HEK293 (cell line): ENCODE results near the gene CYB5R4.

ENCODE experiments used
- GLI4 ChIP-seq: fragments of 450-650 bp; formaldehyde crosslinking; IDR thresholded peaks from 2 replicates; pipeline ENCODE4 v1.5.1; 2016; ENCODE audit warnings: missing biosample characterization, missing genetic modification characterization
- HOXA7 ChIP-seq: sonication (generic); formaldehyde crosslinking; IDR thresholded peaks from 2 replicates; pipeline ENCODE4 v1.8.1; 2022; ENCODE audit warnings: missing genetic modification reagents, borderline replicate concordance
- IKZF3 ChIP-seq: fragments of 450-650 bp; IDR thresholded peaks from 2 replicates; pipeline ENCODE4 v1.5.0; 2018; ENCODE audit warnings: missing biosample characterization, mild to moderate bottlenecking, missing genetic modification characterization, moderate library complexity
- INSM2 ChIP-seq: fragments of 450-650 bp; formaldehyde crosslinking; IDR thresholded peaks from 2 replicates; pipeline ENCODE4 v1.5.1; 2016; ENCODE audit warnings: missing biosample characterization, missing genetic modification characterization
- OSR2 ChIP-seq: fragments of 450-650 bp; formaldehyde crosslinking; IDR thresholded peaks from 2 replicates; pipeline ENCODE4 v1.5.1; 2016; ENCODE audit warnings: missing biosample characterization, missing genetic modification characterization
- PRDM2 ChIP-seq: fragments of 450-650 bp; formaldehyde crosslinking; IDR thresholded peaks from 2 replicates; pipeline ENCODE4 v1.5.1; 2016; ENCODE audit warnings: missing biosample characterization, missing genetic modification characterization, borderline replicate concordance
- PRDM4 ChIP-seq: fragments of 450-650 bp; formaldehyde crosslinking; IDR thresholded peaks from 2 replicates; pipeline ENCODE4 v1.5.1; 2017; ENCODE audit warnings: missing biosample characterization, missing genetic modification characterization
- ZBTB21 ChIP-seq: fragments of 450-650 bp; formaldehyde crosslinking; IDR thresholded peaks from 2 replicates; pipeline ENCODE4 v1.5.1; 2017; ENCODE audit warnings: missing biosample characterization, missing genetic modification characterization
- ZBTB26 ChIP-seq: fragments of 450-650 bp; formaldehyde crosslinking; optimal IDR thresholded peaks from 2 replicates; pipeline ENCODE3; 2016; ENCODE audit warnings: missing biosample characterization, mild to moderate bottlenecking, missing genetic modification characterization
- ZFP69B ChIP-seq: fragments of 450-650 bp; formaldehyde crosslinking; IDR thresholded peaks from 2 replicates; pipeline ENCODE4 v1.5.1; 2016; ENCODE audit warnings: missing biosample characterization, missing genetic modification characterization
- ZNF133 ChIP-seq: fragments of 450-650 bp; formaldehyde crosslinking; IDR thresholded peaks from 2 replicates; pipeline ENCODE4 v1.5.1; 2016; ENCODE audit warnings: missing biosample characterization, missing genetic modification characterization
- ZNF16 ChIP-seq: fragments of 450-650 bp; formaldehyde crosslinking; IDR thresholded peaks from 2 replicates; pipeline ENCODE4 v1.5.1; 2016; ENCODE audit warnings: low read depth, missing biosample characterization, missing genetic modification characterization
- ZNF184 ChIP-seq: fragments of 450-650 bp; IDR thresholded peaks from 2 replicates; pipeline ENCODE4 v1.5.1; 2018; ENCODE audit warnings: missing biosample characterization, mild to moderate bottlenecking, missing genetic modification characterization
- ZNF223 ChIP-seq: fragments of 450-650 bp; formaldehyde crosslinking; IDR thresholded peaks from 2 replicates; pipeline ENCODE4 v1.5.1; 2016; ENCODE audit warnings: missing biosample characterization, missing genetic modification characterization
- ZNF280C ChIP-seq: fragments of 450-650 bp; formaldehyde crosslinking; IDR thresholded peaks from 2 replicates; pipeline ENCODE4 v1.5.1; 2016; ENCODE audit warnings: missing biosample characterization, missing genetic modification characterization
- ZNF302 ChIP-seq: fragments of 450-650 bp; formaldehyde crosslinking; IDR thresholded peaks from 2 replicates; pipeline ENCODE4 v1.5.1; 2016; ENCODE audit warnings: missing biosample characterization, missing genetic modification characterization, low read depth
- ZNF37A ChIP-seq: fragments of 450-650 bp; IDR thresholded peaks from 2 replicates; pipeline ENCODE4 v1.5.1; 2018; ENCODE audit warnings: missing biosample characterization, missing genetic modification characterization
- ZNF544 ChIP-seq: fragments of 450-650 bp; formaldehyde crosslinking; IDR thresholded peaks from 2 replicates; pipeline ENCODE4 v1.5.0; 2017; ENCODE audit warnings: missing biosample characterization, missing genetic modification characterization
- ZNF549 ChIP-seq: fragments of 450-650 bp; IDR thresholded peaks from 2 replicates; pipeline ENCODE4 v1.5.1; 2018; ENCODE audit warnings: missing biosample characterization, missing genetic modification characterization, mild to moderate bottlenecking, inconsistent platforms, moderate library complexity
- ZNF561 ChIP-seq: fragments of 450-650 bp; IDR thresholded peaks from 2 replicates; pipeline ENCODE4 v1.5.1; 2018; ENCODE audit warnings: missing biosample characterization, missing genetic modification characterization, borderline replicate concordance
- ZNF580 ChIP-seq: fragments of 450-650 bp; formaldehyde crosslinking; IDR thresholded peaks from 2 replicates; pipeline ENCODE4 v1.5.1; 2016; ENCODE audit warnings: missing biosample characterization, missing genetic modification characterization
- ZNF654 ChIP-seq: fragments of 450-650 bp; formaldehyde crosslinking; IDR thresholded peaks from 2 replicates; pipeline ENCODE4 v1.5.1; 2016; ENCODE audit warnings: low read depth, missing biosample characterization, missing genetic modification characterization
- ZNF692 ChIP-seq: fragments of 450-650 bp; formaldehyde crosslinking; IDR thresholded peaks from 2 replicates; pipeline ENCODE4 v1.5.1; 2016; ENCODE audit warnings: missing biosample characterization, missing genetic modification characterization
- ZNF701 ChIP-seq: fragments of 450-650 bp; formaldehyde crosslinking; IDR thresholded peaks from 2 replicates; pipeline ENCODE4 v1.5.1; 2016; ENCODE audit warnings: missing biosample characterization, missing genetic modification characterization

CYB5R4 gene

GRCh38 chr6:83867527-83868161 lies 8.2 kb downstream of the CYB5R4 start (continued):
- TF ChIP-seq ZNF280C (no peak), ZBTB21 (tag by site-specific recombination) (0 out of 2 replicates have a peak, but pooled peaks have one; percentile 20), ZNF223 (tag by site-specific recombination) (no peak), HOXA7 (CRISPR knock-in tag) (no peak), GLI4 (tag by site-specific recombination) (no peak), ZNF544 (tag by site-specific recombination) (no peak), ZNF302 (peak; percentile 69; the same call in 1 of the 2 replicates), ZNF549 (tag by site-specific recombination) (peak; percentile 90), PRDM4 (tag by site-specific recombination) (no peak), PRDM2 (no peak), ZNF692 (tag by site-specific recombination) (no peak), ZNF580 (0 out of 2 replicates have a peak, but pooled peaks have one; percentile 65), ZNF654 (tag by site-specific recombination) (no peak), IKZF3 (tag by site-specific recombination) (no peak), ZFP69B (tag by site-specific recombination) (no peak), ZNF37A (peak; percentile 52; the same call in 1 of the 2 replicates), ZNF184 (tag by site-specific recombination) (peak; percentile 95), ZBTB26 (peak; percentile 17), ZNF133 (tag by site-specific recombination) (peak; percentile 72), ZNF701 (tag by site-specific recombination) (no peak), ZNF561 (0 out of 2 replicates have a peak, but pooled peaks have one; percentile 54), ZNF16 (tag by site-specific recombination) (no peak), OSR2 (tag by site-specific recombination) (no peak), INSM2 (tag by site-specific recombination) (0 out of 2 replicates have a peak, but pooled peaks have one; percentile 38)
